Erythroblast (primary cell): ENCODE results near the gene JARID2.

ENCODE experiments used
- GATA1 ChIP-seq: IDR thresholded peaks from 2 replicates; pipeline ENCODE4 v1.6.1; 2011; ENCODE audit warnings: low read depth, mild to moderate bottlenecking, control low read depth, low read length, moderate library complexity
- POLR2A ChIP-seq: IDR thresholded peaks from 2 replicates; pipeline ENCODE4 v1.6.1; 2011; ENCODE audit warnings: mild to moderate bottlenecking, low read length

GRCh38 chr6:15259766-15260098, 13.9 kb downstream of the JARID2 start:
- TF ChIP-seq POLR2A (no peak), GATA1 (no peak)
